ENCODE results near the gene CLDN14.

The CLDN14 gene, protein sequence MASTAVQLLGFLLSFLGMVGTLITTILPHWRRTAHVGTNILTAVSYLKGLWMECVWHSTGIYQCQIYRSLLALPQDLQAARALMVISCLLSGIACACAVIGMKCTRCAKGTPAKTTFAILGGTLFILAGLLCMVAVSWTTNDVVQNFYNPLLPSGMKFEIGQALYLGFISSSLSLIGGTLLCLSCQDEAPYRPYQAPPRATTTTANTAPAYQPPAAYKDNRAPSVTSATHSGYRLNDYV

DNA sequence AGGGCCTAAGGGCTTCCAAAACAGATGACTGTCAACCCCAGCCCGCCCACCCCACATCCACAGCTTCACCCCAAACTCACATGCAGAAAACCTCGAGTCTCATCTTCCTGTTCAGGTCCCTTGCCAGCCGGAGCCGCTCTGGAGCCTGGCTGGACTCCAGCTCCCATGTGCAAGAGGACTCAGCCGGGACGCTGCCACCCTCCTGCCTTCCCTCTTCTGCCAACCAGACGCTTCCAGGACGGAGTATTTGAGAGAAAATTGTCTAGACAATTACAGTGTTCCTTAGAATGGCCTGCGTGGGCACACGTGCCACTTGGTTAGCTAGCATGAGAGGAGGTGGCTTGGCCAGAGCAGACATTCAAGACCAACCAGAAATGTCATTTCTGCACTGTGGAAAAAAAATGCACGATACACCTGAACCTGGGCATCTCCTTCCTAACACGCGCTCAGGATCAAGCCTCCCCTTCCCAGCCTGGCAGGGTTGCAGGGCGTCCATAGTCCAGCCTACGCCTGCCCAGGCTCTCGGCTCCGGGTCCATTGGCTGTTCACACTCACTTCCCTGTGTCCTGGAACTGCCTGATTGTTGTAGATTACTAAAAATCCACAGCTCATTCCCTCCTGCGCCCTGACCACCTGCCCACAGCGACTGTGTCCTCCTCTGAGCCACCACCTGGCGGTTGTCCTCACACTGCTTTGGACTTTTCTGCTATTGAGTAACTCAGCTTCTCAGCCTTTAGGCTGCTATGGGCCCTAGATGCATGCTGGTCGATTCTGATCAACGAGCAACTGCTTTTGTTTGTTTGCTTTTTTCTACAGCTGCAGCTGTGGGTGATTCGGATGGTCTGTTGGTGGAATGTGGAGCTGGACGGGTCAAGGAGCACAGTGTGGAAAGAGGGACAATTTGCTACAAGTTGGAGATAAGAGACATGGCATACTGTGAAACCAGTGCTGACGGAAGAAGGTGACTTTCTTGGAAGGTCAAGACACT, at the start of gene CLDN14:
Gene CLDN14 (minus strand): TSS at position 708 of the 988 bp plus-strand sequence. CDS start 18,427 bp downstream, outside the sequence.
- TF ChIP-seq, protein P1, sequence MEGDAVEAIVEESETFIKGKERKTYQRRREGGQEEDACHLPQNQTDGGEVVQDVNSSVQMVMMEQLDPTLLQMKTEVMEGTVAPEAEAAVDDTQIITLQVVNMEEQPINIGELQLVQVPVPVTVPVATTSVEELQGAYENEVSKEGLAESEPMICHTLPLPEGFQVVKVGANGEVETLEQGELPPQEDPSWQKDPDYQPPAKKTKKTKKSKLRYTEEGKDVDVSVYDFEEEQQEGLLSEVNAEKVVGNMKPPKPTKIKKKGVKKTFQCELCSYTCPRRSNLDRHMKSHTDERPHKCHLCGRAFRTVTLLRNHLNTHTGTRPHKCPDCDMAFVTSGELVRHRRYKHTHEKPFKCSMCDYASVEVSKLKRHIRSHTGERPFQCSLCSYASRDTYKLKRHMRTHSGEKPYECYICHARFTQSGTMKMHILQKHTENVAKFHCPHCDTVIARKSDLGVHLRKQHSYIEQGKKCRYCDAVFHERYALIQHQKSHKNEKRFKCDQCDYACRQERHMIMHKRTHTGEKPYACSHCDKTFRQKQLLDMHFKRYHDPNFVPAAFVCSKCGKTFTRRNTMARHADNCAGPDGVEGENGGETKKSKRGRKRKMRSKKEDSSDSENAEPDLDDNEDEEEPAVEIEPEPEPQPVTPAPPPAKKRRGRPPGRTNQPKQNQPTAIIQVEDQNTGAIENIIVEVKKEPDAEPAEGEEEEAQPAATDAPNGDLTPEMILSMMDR (IDR thresholded peaks at IDR 0.05; ENCODE audit: borderline replicate concordance, insufficient read depth, low read depth, low read length): no peak
- H3K4me3 ChIP-seq (ENCODE audit: low read depth, low read length): no peak within 1 kb of the TSS

DNA sequence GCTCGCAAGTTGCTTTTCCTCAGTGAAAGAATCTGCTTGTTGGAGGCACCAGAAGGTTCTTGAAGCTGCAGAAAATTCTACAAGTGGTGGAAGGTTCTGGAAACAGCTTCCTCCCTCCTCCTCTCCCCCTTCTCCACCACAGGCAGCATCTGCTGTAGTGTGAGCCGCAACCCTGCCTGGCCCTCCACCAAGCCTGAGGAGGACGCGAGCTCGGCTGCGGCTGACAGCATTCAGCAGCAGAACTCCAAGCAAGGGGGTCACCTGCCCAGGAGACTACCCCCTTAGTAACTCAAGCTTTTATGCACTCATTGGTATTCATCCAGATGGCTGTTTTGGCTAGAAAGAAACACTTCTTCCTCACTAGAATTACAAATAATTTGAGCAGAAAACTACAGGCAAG, 48.8 kb upstream of the CLDN14 start:
- TF ChIP-seq, protein P1 (IDR thresholded peaks at IDR 0.05; ENCODE audit: borderline replicate concordance, insufficient read depth, low read depth, low read length): no peak
- no peak overlapping the region for H3K4me3 ChIP-seq (ENCODE audit: low read depth, low read length)

DNA sequence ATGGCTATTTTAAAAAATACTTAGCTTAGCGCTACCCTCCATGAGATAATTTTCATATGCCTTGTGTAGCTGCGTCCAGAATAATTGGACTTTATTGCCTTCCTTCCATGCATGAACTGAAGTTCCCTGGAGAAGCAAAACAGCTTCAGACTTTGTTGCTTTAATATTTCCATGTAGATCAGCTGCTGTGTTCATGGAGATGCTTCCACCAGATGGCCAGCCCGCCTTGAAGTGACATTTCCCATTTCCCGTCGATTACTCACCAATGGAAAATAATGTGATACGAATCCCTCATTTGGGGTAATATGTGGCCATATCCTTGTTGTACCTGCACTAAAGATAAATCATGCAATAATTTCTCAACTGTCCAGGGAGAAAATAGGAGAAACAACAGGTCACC, 47.4 kb upstream of the CLDN14 start:
- TF ChIP-seq, protein P1 (IDR thresholded peaks at IDR 0.05; ENCODE audit: borderline replicate concordance, insufficient read depth, low read depth, low read length): no peak
- H3K4me3 ChIP-seq (ENCODE audit: low read depth, low read length): no peak overlapping the region

DNA sequence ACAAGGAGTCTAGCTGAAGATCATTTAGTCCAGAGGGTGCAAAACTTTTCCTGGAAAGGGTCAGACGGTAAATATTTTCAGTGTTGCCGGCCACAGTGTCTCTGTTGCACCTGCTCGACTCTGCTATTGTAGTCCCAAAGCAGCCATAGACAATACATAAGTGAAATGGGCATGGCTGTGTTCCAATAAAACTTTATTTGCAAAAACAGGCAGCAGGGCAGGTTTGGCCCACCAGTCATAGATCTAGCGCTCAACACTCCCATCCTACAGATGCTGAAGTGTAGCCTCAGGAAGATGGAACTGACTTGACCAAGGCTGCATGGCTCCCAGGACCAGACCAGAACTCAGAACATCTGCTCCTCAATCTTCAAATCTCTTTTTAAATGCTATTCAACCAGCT, 46.2 kb upstream of the CLDN14 start:
- no peak overlapping the region for H3K4me3 ChIP-seq (ENCODE audit: low read depth, low read length)
- TF ChIP-seq, protein P1 (IDR thresholded peaks at IDR 0.05; ENCODE audit: borderline replicate concordance, insufficient read depth, low read depth, low read length): no peak

DNA sequence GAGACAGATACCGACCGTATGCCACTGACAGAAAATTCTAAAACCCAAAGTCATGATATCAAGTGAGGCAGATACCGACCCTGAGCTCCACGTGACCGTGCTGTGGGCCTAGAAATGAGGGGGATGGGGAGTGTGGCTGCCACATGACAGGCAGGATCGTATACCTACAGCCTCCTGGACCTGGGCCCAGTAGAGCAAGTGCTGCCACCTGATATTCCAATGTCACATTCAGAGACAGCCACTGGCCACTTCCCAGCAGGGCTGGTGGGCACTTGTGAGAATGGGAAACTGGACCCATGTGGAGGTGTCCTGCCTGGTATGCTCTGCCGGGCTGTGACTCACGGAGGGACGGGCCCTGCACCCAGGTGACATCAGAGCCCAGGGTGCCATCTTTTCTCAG, 44.6 kb upstream of the CLDN14 start:
- TF ChIP-seq, protein P1 (IDR thresholded peaks at IDR 0.05; ENCODE audit: borderline replicate concordance, insufficient read depth, low read depth, low read length): no peak
- H3K4me3 ChIP-seq (ENCODE audit: low read depth, low read length): no peak overlapping the region

DNA sequence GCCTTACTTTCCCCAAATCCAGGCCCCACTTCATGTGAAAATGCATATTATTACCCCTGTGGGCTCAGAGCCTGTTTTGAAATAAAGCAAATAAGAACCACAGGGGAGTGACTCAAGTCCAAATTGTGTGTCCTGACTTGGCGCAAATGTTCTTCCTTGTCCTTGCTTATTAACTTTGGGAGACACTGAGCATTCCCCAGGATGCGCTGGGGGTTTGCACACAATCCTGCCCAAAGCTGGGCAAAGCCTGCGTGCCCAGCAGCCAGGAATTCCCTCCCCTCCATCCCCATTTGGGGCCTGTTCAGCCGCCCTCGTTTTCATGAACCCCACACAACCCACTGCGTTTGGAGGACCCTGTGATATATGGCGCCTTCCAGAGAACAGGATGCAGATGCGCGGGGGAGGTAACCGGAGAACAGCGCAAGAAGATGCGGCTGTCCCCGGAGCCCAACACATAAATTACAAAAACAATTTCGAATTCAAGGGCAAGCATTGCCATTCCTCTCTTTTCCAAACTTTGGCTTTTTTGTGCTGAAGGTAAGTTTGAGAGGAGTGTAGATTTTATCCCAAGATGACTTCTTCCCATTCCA, 42.4 kb upstream of the CLDN14 start:
- TF ChIP-seq, protein P1 (IDR thresholded peaks at IDR 0.05; ENCODE audit: borderline replicate concordance, insufficient read depth, low read depth, low read length): no peak
- H3K4me3 ChIP-seq (ENCODE audit: low read depth, low read length): no peak overlapping the region
